Hematopoietic multipotent progenitor cell treated with erythropoietin and hydrocortisone succinate and interleukin-3 and kit ligand, for 6 days (in vitro differentiated cells): ENCODE data around the gene TEDC1.
"Not testable (repeated sequence)": the region's sequence is repeated elsewhere in the genome, so short reads cannot be mapped to it uniquely, and the experiment has no call there.

Source experiments
- DNase-seq: peaks from one replicate; pipeline ENCODE4 v3.0.0-alpha.2; 2015

The TEDC1 gene

GRCh38 chr14:105545676-105546075 lies 54.6 kb downstream of the TEDC1 start:
- DNase-seq, result not testable (repeated sequence)

- DNase-seq, result not testable (repeated sequence)
Measured at GRCh38 chr14:105546410-105546809, 55.4 kb downstream of the TEDC1 start.

GRCh38 chr14:105547072-105547471 lies 56.0 kb downstream of the TEDC1 start:
- not testable (repeated sequence) for DNase-seq

GRCh38 chr14:105547741-105548169 lies 56.7 kb downstream of the TEDC1 start:
- DNase-seq, result no peak
